Measurements from ENCODE around the gene SLC5A6. TPM values are rescaled to one million over a fixed set of nuclear protein-coding genes. Genes with fewer than 3 reads are reported as not detected.

SLC5A6 gene
- total and polyA plus RNA-seq, 2 of the 8 experiments (the other 6 are each of a cell fraction or from before 2014, with no cell fraction given) = 118 to 183 TPM

- TF ChIP-seq ATF2 (IDR thresholded peaks at IDR 0.05; ENCODE audit: low read length) (peak; percentile 44; the same call in 1 of the 2 replicates), SAP30 (IDR thresholded peaks at IDR 0.05; ENCODE audit: insufficient read depth, insufficient replicate concordance, low read length) (no peak), POLR2A (IDR thresholded peaks at IDR 0.05; ENCODE audit: control extremely low read depth in 1 of 2, low read depth in 2 of 2, low read length in 2 of 2) (peak; percentile 68 to 97), HDAC6 (IDR thresholded peaks at IDR 0.05; ENCODE audit: low read depth, low read length) (no peak), CBX5 (IDR thresholded peaks at IDR 0.05; ENCODE audit: low read depth, low read length) (no peak), CTBP2 (IDR thresholded peaks at IDR 0.05; ENCODE audit: borderline replicate concordance, insufficient read depth, insufficient read length, low read length) (no peak), NRF1 (IDR thresholded peaks at IDR 0.05; ENCODE audit: low read depth, low read length) (no peak), RAD21 (IDR thresholded peaks at IDR 0.05 in 1 of 2, conservative IDR thresholded peaks at IDR 0.05 in 1 of 2; ENCODE audit: low read depth in 2 of 2, low read length in 2 of 2) (no peak), YY1 (IDR thresholded peaks at IDR 0.05; ENCODE audit: low read depth, low read length) (peak; percentile 89), SUZ12 (IDR thresholded peaks at IDR 0.05; ENCODE audit: low read length) (no peak), POU5F1 (IDR thresholded peaks at IDR 0.05; ENCODE audit: low read depth, low read length) (no peak), JUN (IDR thresholded peaks at IDR 0.05; ENCODE audit: low read depth, low read length) (no peak), CTCF (IDR thresholded peaks at IDR 0.05; ENCODE audit: control extremely low read depth in 1 of 3, insufficient read depth in 1 of 3, low read depth in 1 of 3, low read length in 3 of 3) (no peak), BRCA1 (IDR thresholded peaks at IDR 0.05; ENCODE audit: low read depth, low read length) (no peak; the same call in 1 of the 2 replicates), E2F6 (IDR thresholded peaks at IDR 0.05) (no peak), TAF1 (IDR thresholded peaks at IDR 0.05; ENCODE audit: low read depth, low read length) (peak; percentile 93), CHD2 (IDR thresholded peaks at IDR 0.05; ENCODE audit: low read length) (no peak), BCL11A (IDR thresholded peaks at IDR 0.05; ENCODE audit: low read depth in 2 of 2, low read length in 2 of 2) (no peak), SIN3A (conservative IDR thresholded peaks at IDR 0.05 in 1 of 2, IDR thresholded peaks at IDR 0.05 in 1 of 2; ENCODE audit: low read depth in 1 of 2, low read length in 2 of 2) (peak in 1 of 2 experiments; percentile 19; a peak in 1 of 4 replicates)
These were observed at the start of gene SLC5A6, which contains the start of gene ATRAID (continued) for GRCh38 chr2:27211943-27212625.
